ENCODE data around the gene SP140L. TPM values are rescaled to one million over a fixed set of nuclear protein-coding genes. Genes with fewer than 3 reads are reported as not detected.

The SP140L gene
- total RNA-seq, 2 donors from 2014 or later: 0.82 to 2.9 TPM

GRCh38 chr2:230425377-230425776 lies 98.4 kb downstream of the SP140L start:
- H3K4me3 Mint-ChIP-seq: no peak overlapping the region
- H3K9ac ChIP-seq (ENCODE audit: extremely low read depth, low read length, poor library complexity, severe bottlenecking): no peak overlapping the region
- no peak overlapping the region for H3K4me3 ChIP-seq (ENCODE audit: low read length)
- H3K9me3 Mint-ChIP-seq: peaks cover 6% of the 10 kb centered on the region
- no peaks in the 10 kb centered on the region for H3K27me3 Mint-ChIP-seq (ENCODE audit: insufficient read depth)
- no peak for TF ChIP-seq CTCF (conservative IDR thresholded peaks at IDR 0.05)
- H3K4me1 Mint-ChIP-seq: peaks cover 5% of the 10 kb centered on the region
- no peaks in the 10 kb centered on the region for H3K36me3 Mint-ChIP-seq (ENCODE audit: low read depth)
- 100% methylated on average over 1 of the region's 1 CpG; no CpG with 5 or more reads in 1 of the 2 experiments for WGBS, 2 experiments (ENCODE audit: insufficient coverage in 1 of 2, insufficient read length in 1 of 2)
- no peaks in the 10 kb centered on the region for H3K27me3 ChIP-seq (ENCODE audit: control insufficient read depth, insufficient read depth, low read length, poor library complexity, severe bottlenecking)
- H3K27ac Mint-ChIP-seq: no peak overlapping the region
- no peaks in the 10 kb centered on the region for H3K4me1 ChIP-seq (ENCODE audit: control insufficient read depth, insufficient read depth, low read length)
- no peaks in the 10 kb centered on the region for H3K9me3 ChIP-seq (ENCODE audit: control insufficient read depth, low read length)
- no peak overlapping the region for H3K27ac ChIP-seq (ENCODE audit: low read depth, low read length)
- H3K36me3 ChIP-seq (ENCODE audit: control insufficient read depth, insufficient read depth, low read length): no peaks in the 10 kb centered on the region
- no peak for DNase-seq

- Mint-ChIP-seq H3K4me1 (peaks cover 5% of the 10 kb centered on the region), H3K27me3 (ENCODE audit: insufficient read depth) (no peaks in the 10 kb centered on the region), H3K9me3 (peaks cover 6% of the 10 kb centered on the region), H3K36me3 (ENCODE audit: low read depth) (no peaks in the 10 kb centered on the region), H3K27ac (no peak overlapping the region), H3K4me3 (no peak overlapping the region)
- TF ChIP-seq CTCF (conservative IDR thresholded peaks at IDR 0.05): no peak
- Histone ChIP-seq H3K9me3 (ENCODE audit: control insufficient read depth, low read length) (no peaks in the 10 kb centered on the region), H3K36me3 (ENCODE audit: control insufficient read depth, insufficient read depth, low read length) (no peaks in the 10 kb centered on the region), H3K4me3 (ENCODE audit: low read length) (no peak overlapping the region), H3K4me1 (ENCODE audit: control insufficient read depth, insufficient read depth, low read length) (no peaks in the 10 kb centered on the region), H3K9ac (ENCODE audit: extremely low read depth, low read length, poor library complexity, severe bottlenecking) (no peak overlapping the region), H3K27me3 (ENCODE audit: control insufficient read depth, insufficient read depth, low read length, poor library complexity, severe bottlenecking) (no peaks in the 10 kb centered on the region), H3K27ac (ENCODE audit: low read depth, low read length) (no peak overlapping the region)
- DNase-seq: no peak
These were observed 102.5 kb downstream of the SP140L start for GRCh38 chr2:230429513-230429912.

GRCh38 chr2:230430957-230431910 lies 104.2 kb downstream of the SP140L start:
- H3K4me3 Mint-ChIP-seq: no peak overlapping the region
- H3K4me1 Mint-ChIP-seq: peaks cover 2% of the 10 kb centered on the region
- TF ChIP-seq CTCF (conservative IDR thresholded peaks at IDR 0.05): no peak
- no peaks in the 10 kb centered on the region for H3K36me3 Mint-ChIP-seq (ENCODE audit: low read depth)
- Histone ChIP-seq H3K36me3 (ENCODE audit: control insufficient read depth, insufficient read depth, low read length) (no peaks in the 10 kb centered on the region), H3K9ac (ENCODE audit: extremely low read depth, low read length, poor library complexity, severe bottlenecking) (no peak overlapping the region), H3K4me3 (ENCODE audit: low read length) (no peak overlapping the region), H3K9me3 (ENCODE audit: control insufficient read depth, low read length) (peaks cover 2% of the 10 kb centered on the region), H3K27ac (ENCODE audit: low read depth, low read length) (no peak overlapping the region), H3K4me1 (ENCODE audit: control insufficient read depth, insufficient read depth, low read length) (no peaks in the 10 kb centered on the region), H3K27me3 (ENCODE audit: control insufficient read depth, insufficient read depth, low read length, poor library complexity, severe bottlenecking) (no peaks in the 10 kb centered on the region)
- 76% methylated on average over 1 of the region's 1 CpG; no CpG with 5 or more reads in 1 of the 2 experiments for WGBS, 2 experiments (ENCODE audit: insufficient coverage in 1 of 2, insufficient read length in 1 of 2)
- DNase-seq: no peak
- no peak overlapping the region for H3K27ac Mint-ChIP-seq
- peaks cover 10% of the 10 kb centered on the region for H3K9me3 Mint-ChIP-seq
- H3K27me3 Mint-ChIP-seq (ENCODE audit: insufficient read depth): no peaks in the 10 kb centered on the region
